GM18519 (cell line): ENCODE data around the gene PHB1.
"Not testable (repeated sequence)": the region's sequence is repeated elsewhere in the genome, so short reads cannot be mapped to it uniquely, and the experiment has no call there.

ENCODE experiments used
- ATAC-seq: cut with Tn5 transposase; IDR thresholded peaks from one replicate; pipeline ENCODE4 v1.9.1; 2021; ENCODE audit warnings: mild to moderate bottlenecking, moderate library complexity; ENCODE audit not compliant: unreplicated experiment, low FRiP score

PHB1 gene

GRCh38 chr17:49439673-49440571 is 25.2 kb upstream of the PHB1 start:
- no peak for ATAC-seq

GRCh38 chr17:49439305-49439672 is 24.6 kb upstream of the PHB1 start:
- ATAC-seq, result no peak

- no peak for ATAC-seq
Observed at GRCh38 chr17:49438436-49439278, 24.0 kb upstream of the PHB1 start.

- no peak for ATAC-seq
Observed at GRCh38 chr17:49437696-49438435, 23.2 kb upstream of the PHB1 start.

- no peak for ATAC-seq
Observed at GRCh38 chr17:49436174-49436573, 21.5 kb upstream of the PHB1 start.

GRCh38 chr17:49435671-49436029 is 21.0 kb upstream of the PHB1 start:
- no peak for ATAC-seq

GRCh38 chr17:49434821-49435670 is 20.4 kb upstream of the PHB1 start:
- ATAC-seq, result no peak

GRCh38 chr17:49433000-49433694 is 18.5 kb upstream of the PHB1 start:
- ATAC-seq, result no peak

GRCh38 chr17:49431743-49432142 is 17.1 kb upstream of the PHB1 start:
- no peak for ATAC-seq

GRCh38 chr17:49425004-49425286 is 10.3 kb upstream of the PHB1 start:
- no peak for ATAC-seq

- not testable (repeated sequence) for ATAC-seq
Observed at GRCh38 chr17:49424276-49425003, 9.8 kb upstream of the PHB1 start.

GRCh38 chr17:49422714-49423113 is 8.0 kb upstream of the PHB1 start:
- no peak for ATAC-seq

- ATAC-seq, result not testable (repeated sequence)
Observed at GRCh38 chr17:49419761-49420160, 5.1 kb upstream of the PHB1 start.

- ATAC-seq, result not testable (repeated sequence)
Observed at GRCh38 chr17:49418754-49419740, 4.4 kb upstream of the PHB1 start.

GRCh38 chr17:49414271-49414621 is 436 bp downstream of the PHB1 start:
- no peak for ATAC-seq

- ATAC-seq, result no peak
Observed at GRCh38 chr17:49409066-49409465, 5.6 kb downstream of the PHB1 start.

- no peak for ATAC-seq
Observed at GRCh38 chr17:49407981-49408501, 6.6 kb downstream of the PHB1 start.

GRCh38 chr17:49407086-49407485 is 7.6 kb downstream of the PHB1 start:
- no peak for ATAC-seq
